KMS-11 (cell line): ENCODE measurements around the gene SAC3D1.

Experiments
- H2AFZ ChIP-seq: fragments of 200-600 bp; sonication (generic); 2 replicates; pipeline ENCODE4 v1.6.1; 2016; ENCODE audit warnings: antibody characterized with exemption, mixed run types, low read depth
- H3K27ac ChIP-seq: fragments of 200-600 bp; sonication (generic); 2 replicates; pipeline ENCODE4 v1.6.1; 2016; ENCODE audit warnings: mild to moderate bottlenecking, mixed run types
- H3K27me3 ChIP-seq: fragments of 200-600 bp; sonication (generic); 2 replicates; pipeline ENCODE4 v1.6.1; 2017; ENCODE audit warnings: mild to moderate bottlenecking, low read depth, mixed run types, moderate library complexity; ENCODE audit not compliant: insufficient read depth
- H3K36me3 ChIP-seq: fragments of 200-600 bp; sonication (generic); 2 replicates; pipeline ENCODE4 v1.6.1; 2017; ENCODE audit warnings: mild to moderate bottlenecking, mixed run types; ENCODE audit not compliant: insufficient read depth
- H3K4me1 ChIP-seq: fragments of 200-600 bp; sonication (generic); 2 replicates; pipeline ENCODE4 v1.6.1; 2016; ENCODE audit warnings: mild to moderate bottlenecking, low read depth, mixed run types; ENCODE audit not compliant: poor library complexity, severe bottlenecking
- H3K4me2 ChIP-seq: fragments of 200-600 bp; sonication (generic); 2 replicates; pipeline ENCODE4 v1.7.0; 2016; ENCODE audit warnings: mild to moderate bottlenecking, mixed run types
- H3K4me3 ChIP-seq: fragments of 200-600 bp; sonication (generic); IDR thresholded peaks from 2 replicates; pipeline ENCODE4 v1.6.1; 2017; ENCODE audit warnings: low read depth, low read length, mixed read lengths; ENCODE audit not compliant: insufficient read depth
- H3K79me2 ChIP-seq: fragments of 200-600 bp; sonication (generic); 2 replicates; pipeline ENCODE4 v1.6.1; 2016; ENCODE audit warnings: low read depth, mixed run types; ENCODE audit not compliant: insufficient read depth
- H3K9ac ChIP-seq: fragments of 200-600 bp; sonication (generic); 2 replicates; pipeline ENCODE4 v1.6.1; 2016; ENCODE audit warnings: mild to moderate bottlenecking, mixed run types
- H4K20me1 ChIP-seq: fragments of 200-600 bp; sonication (generic); 2 replicates; pipeline ENCODE4 v1.6.1; 2016; ENCODE audit warnings: mild to moderate bottlenecking, mixed run types; ENCODE audit not compliant: insufficient read depth
- CTCF ChIP-seq: fragments of 200-600 bp; sonication (generic); conservative IDR thresholded peaks from 2 replicates; pipeline ENCODE4 v1.6.1; 2017; ENCODE audit warnings: low read depth, mild to moderate bottlenecking, antibody characterized with exemption, low read length, moderate library complexity, mixed read lengths

Gene SAC3D1

GRCh38 chr11:65085446-65085845 lies 44.4 kb downstream of the SAC3D1 start:
- Histone ChIP-seq H2AFZ (no peak overlapping the region), H3K4me2 (peak overlapping the region; percentile 87; the same call in 1 of the 2 replicates), H3K4me3 (no peak overlapping the region), H3K27me3 (no peaks in the 10 kb centered on the region), H3K9ac (no peak overlapping the region), H3K79me2 (peaks cover 52% of the 10 kb centered on the region), H3K4me1 (peaks cover 79% of the 10 kb centered on the region), H3K27ac (no peak overlapping the region), H3K36me3 (no peaks in the 10 kb centered on the region), H4K20me1 (no peaks in the 10 kb centered on the region)
- no peak for TF ChIP-seq CTCF

- Histone ChIP-seq H3K27ac (peak overlapping the region; percentile 82; the same call in 1 of the 2 replicates), H3K9ac (no peak overlapping the region), H3K27me3 (no peaks in the 10 kb centered on the region), H4K20me1 (no peaks in the 10 kb centered on the region), H3K79me2 (peaks cover 38% of the 10 kb centered on the region), H3K4me2 (no peak overlapping the region), H3K36me3 (no peaks in the 10 kb centered on the region), H2AFZ (no peak overlapping the region), H3K4me3 (no peak overlapping the region), H3K4me1 (peaks cover 78% of the 10 kb centered on the region)
- TF ChIP-seq CTCF: no peak
Observed at GRCh38 chr11:65086809-65087208, 45.8 kb downstream of the SAC3D1 start.

- Histone ChIP-seq H3K4me1 (peaks cover 78% of the 10 kb centered on the region), H3K4me3 (no peak overlapping the region), H3K36me3 (no peaks in the 10 kb centered on the region), H3K27me3 (no peaks in the 10 kb centered on the region), H3K79me2 (peaks cover 34% of the 10 kb centered on the region), H3K4me2 (no peak overlapping the region; the same call in 1 of the 2 replicates), H3K9ac (no peak overlapping the region), H2AFZ (no peak overlapping the region), H4K20me1 (no peaks in the 10 kb centered on the region), H3K27ac (peak overlapping the region; percentile 82; the same call in 1 of the 2 replicates)
- no peak for TF ChIP-seq CTCF
Observed at GRCh38 chr11:65087216-65087615, 46.2 kb downstream of the SAC3D1 start.

GRCh38 chr11:65087827-65088226 lies 46.8 kb downstream of the SAC3D1 start:
- no peak for TF ChIP-seq CTCF
- Histone ChIP-seq H3K4me3 (no peak overlapping the region), H4K20me1 (no peaks in the 10 kb centered on the region), H3K4me2 (peak overlapping the region; percentile 68), H3K27ac (peak overlapping the region; percentile 82; the same call in 1 of the 2 replicates), H3K79me2 (peaks cover 28% of the 10 kb centered on the region), H3K27me3 (no peaks in the 10 kb centered on the region), H3K4me1 (peaks cover 78% of the 10 kb centered on the region), H3K36me3 (no peaks in the 10 kb centered on the region), H3K9ac (no peak overlapping the region), H2AFZ (no peak overlapping the region)
